ENCODE measurements around the gene ZNF253.
"Not testable (repeated sequence)": the region's sequence is repeated elsewhere in the genome, so short reads cannot be mapped to it uniquely, and the experiment has no call there.

ZNF253 gene

DNA sequence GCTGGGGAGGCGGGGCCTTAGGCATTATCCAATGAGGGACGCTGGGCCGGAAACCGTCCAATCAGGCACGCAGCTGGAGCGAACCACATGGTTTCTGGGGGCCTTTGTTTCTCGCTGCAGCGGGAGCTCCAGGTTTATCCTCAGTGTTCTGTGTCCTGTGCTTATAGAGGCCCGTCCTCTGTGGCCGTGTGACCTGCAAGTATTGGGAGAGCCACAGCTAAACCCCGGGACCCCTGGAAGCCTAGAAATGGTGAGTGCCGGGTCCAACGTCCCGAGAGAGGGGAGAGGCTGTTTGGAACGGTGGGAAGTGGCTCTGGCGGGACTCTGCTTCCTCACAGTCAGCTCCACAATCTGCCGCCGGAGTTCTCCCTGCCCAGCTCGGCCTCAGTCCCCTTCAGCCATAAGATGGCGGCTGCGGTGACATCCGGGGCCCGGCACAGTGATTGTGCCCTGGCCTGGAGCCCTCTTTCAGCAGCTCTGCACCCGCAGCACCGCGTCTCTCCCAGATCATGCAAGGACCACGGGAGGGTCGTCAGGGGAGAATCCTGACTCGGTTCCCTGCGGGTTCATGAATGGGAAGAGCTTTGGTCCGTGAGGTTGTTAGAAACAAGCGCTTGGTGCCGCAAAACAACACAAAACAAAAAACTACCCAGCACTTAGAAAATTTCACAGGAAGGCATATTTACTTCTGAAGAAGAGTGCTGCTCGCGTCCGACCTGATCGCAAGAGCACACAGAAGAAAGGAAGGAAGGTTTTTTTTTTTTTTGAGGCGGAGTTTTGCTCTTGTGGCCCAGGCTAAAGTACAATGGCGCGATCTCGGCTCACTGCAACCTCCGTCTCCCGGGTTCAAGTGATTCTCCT lies at the start of gene ZNF253:
Gene ZNF253 (plus strand): TSS at position 133 of the 861 bp plus-strand sequence. CDS start 115 bp downstream, at position 248.
- DNase-seq, result peak; percentile 91 to 93

DNA sequence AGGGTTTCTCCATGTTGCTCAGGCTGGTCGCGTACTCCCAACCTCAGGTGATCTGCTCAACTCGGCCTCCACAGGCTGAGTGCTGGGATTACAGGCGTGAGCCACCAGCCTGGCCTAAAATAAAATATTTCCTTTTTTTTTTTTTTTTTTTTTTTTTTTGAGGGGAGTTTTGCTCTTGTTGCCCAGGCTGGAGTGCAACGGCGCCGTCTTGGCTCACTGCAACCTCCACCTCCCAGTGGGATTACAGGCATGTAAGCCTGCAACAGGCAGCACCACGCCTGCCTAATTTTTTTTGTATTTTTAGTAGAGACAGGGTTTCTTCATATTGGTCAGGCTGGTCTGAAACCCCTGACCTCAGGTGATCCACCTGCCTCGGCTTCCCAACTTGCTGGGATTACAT lies 49.0 kb upstream of the ZNF253 start:
- DNase-seq, result no peak

DNA sequence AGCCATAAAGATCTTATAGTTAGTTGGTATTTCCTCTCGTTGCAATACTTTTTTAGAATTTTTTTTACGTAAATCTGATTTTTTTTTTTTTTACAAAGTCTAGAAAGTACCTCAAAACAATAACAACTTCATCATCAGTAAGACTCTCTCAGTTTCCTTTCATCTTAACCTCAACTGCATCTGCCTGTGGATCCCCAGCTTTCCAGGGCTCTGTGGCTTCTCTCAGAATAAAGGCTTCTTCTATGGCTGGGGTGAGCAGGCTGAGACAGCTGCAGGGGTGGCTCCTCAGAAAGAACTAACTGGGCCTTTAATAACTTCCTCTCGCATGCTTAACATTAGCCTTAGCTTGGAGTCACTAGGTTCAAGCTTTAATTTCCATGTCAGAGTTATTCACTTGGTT lies 48.3 kb upstream of the ZNF253 start:
- no peak for DNase-seq

DNA sequence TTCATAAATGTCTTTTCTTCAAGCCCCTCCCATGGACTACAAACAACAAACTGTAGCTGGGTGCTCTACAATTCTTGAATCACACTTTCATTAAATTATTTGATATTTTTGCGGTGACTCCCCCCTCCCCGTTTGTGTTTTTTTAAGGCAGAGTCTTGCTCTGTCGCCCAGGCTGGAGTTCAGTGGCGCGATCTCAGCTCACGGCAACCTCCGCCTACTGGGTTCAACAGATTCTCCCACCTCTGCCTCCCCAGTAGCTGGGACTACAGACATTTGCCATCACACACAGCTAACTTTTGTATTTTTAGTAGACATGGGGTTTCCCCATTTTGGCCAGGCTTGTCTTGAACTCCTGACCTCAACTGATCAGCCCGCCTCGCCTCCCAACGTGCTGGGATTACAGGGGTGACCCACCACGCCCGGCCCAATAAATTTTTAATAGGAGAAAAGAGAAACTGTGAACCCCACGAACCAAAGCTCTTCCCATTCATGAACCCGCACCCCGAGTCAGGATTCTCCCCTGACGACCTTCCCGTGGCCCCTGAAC lies 44.8 kb upstream of the ZNF253 start:
- DNase-seq, result peak; percentile 7 to 11

DNA sequence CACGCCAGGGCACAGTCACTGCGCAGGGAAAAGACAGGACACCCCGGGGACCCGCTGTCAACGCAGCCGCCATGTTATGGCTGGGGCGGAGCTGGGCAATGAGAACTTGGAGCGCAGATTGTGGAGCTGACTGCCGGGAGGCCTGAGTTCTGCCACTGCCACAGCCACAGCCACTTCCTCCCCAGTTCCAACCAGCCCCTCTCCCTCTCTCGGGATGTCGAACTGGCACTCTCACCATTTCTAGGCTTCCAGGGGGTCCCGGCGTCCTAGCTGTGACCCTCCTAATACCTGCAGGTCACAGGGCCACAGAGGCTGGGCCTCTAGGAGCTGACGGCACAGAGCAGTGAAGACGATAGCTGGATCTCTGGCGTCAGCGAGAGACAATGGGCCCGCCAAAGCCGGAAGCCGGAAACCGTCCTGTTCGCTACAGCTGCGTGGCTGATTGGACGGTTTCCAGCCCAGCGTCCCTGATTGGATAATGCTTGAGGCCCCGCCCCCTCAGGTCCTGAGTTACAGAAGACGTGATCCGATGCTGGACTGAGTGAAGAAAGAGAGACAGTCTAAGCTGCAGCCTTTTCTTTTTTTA lies 44.2 kb upstream of the ZNF253 start, which contains the start of gene ZNF506:
Gene ZNF506 (minus strand): TSS at position 385 of the 586 bp plus-strand sequence. CDS start 147 bp downstream, at position 238.
- DNase-seq, result peak; percentile 95

DNA sequence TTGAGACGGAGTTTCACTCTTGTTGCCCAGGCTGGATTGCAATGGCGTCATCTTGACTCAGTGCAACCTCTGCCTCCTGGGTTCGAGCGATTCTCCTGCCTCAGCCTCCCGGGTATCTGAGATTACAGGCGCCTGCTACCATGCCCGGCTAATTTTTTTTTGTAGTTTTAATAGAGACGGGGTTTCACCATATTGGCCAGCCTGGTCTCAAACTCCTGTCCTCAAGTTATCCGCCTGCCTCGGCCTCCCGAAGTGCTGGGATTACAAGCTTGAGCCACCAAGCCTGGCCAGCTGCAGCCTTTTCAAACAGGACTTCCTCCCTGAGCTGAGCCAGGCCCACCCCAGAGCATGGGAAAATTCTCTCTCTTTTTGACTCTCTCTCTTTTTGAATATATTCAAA lies 43.7 kb upstream of the ZNF253 start:
- DNase-seq, result not testable (repeated sequence)

DNA sequence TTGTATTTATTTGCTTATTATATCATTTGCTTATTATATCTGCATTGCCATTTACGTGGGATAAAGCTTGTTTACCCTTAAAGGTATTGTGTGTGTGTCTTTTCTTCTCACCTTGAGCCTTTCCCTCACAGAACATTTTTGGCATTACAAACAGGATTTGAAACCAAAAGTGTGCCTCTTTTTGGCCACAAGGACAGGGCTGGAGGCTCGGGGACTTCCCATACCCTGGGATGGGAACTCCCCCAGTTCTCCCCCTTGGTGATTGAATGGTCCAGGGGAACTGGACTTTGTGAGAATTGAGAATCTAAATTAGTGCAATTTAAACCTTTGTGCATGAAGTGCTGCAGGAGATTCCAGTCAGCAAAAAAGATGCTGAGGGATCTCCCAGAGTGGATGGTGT lies 41.8 kb upstream of the ZNF253 start:
- DNase-seq, result peak in 1 of 2 donors; percentile 11

DNA sequence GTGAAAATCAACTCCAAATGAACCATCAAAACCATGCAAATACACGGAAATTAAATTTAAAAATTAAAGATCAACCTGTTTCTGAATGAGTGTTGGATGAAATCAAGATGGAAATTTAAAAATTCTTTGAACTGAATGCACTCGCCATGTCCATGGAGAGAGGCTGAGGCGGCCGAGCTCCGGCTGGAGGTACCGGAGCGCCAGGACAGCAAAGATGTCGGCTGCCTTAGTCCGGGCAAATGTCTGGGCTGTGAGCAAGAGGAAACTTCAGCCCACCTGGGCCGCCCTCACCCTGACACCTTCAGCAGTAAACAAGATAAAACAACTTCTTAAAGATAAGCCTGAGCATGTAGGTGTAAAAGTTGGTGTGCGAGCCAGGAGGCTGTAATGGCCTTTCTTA lies 38.8 kb upstream of the ZNF253 start:
- no peak for DNase-seq

DNA sequence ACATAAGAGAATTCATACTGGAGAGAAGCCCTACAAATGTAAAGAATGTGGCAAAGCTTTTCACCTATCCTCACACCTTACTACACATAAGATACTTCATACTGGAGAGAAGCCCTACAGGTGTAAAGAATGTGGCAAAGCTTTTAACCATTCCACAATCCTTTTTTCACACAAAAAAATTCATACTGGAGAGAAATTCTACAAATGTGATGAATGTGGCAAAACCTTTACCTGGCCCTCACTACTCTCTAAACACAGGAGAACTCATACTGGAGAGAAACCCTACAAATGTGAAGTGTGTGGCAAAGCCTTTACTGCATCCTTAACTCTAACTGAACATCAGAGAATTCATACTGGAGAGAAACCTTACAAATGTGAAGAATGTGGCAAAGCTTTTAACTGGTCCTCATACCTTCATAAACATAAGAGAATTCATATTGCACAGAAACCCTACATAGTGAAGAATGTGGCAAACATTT lies 30.1 kb upstream of the ZNF253 start:
- no peak for DNase-seq

DNA sequence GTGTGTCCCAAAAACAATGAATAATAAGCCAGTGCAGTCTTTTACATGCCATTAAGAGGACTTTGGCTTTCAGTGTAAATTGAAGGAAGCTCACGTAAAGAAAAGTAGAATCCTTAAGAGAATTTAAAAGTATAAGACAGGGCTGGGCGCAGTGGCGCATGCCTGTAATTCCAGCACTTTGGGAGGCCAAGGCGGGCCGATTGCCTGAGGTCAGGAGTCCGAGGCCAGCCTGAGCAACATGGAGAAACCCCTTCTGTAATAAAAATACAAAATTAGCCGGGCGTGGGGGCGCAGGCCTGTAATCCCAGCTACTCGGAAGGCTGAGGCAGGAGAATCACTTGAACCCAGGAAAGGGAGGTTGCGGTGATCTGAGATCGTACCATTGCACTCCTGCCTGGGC lies 17.9 kb upstream of the ZNF253 start:
- no peak for DNase-seq

DNA sequence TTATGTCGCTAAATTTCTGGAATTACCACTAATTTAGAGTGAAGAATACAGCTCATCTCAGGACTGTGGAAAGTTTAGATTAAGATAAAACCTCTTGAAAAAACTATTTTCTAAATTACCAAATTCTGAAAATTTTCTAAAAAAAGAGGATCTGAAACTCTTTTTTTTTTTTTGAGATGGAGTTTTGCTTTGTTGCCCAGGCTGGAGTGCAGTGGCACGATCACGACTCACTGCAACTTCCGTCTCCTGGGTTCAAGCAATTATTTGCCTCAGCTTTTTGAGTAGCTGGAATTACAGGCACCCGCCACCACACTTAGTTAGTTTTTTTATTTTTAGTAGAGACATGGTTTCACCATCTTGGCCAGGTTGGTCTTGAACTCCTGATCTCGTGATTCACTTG lies 16.6 kb upstream of the ZNF253 start:
- DNase-seq, result no peak

DNA sequence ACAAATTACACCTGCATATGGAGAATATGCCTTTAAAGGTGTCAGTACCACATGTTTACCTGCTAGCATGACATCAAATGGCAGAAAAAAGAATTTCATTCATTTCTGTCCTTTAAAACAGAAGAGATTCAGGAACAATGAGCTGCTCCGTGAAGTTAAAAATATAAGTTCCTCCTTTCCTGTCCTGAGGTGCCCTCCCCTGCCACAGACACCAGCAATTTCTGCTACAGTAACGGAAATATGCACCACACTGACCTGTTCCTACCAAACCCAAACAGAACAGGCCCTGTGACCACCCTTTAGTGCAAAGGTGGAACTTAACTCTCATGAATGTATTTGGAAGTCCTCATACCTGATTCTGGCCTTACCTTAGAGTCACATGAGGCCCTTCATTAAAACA lies 13.9 kb upstream of the ZNF253 start:
- not testable (repeated sequence) for DNase-seq

DNA sequence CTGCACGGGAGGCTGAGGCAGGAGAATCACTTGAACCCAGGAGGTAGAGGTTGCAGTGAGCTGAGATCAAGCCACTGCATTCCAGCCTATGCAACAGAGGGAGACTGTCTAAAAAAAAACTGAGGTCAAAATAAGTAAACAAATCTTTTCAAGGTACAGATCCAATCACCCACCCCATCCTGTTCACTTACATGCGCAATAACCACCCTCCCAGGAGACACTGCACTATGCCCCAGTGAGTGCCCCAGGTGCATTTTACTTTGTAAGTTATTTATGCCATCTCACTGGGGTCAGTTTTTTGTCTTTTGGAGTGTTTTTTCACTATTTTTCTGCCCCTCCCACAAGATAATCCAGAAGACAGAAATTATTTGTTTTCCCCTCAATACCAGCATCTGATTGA lies 6.9 kb upstream of the ZNF253 start:
- DNase-seq, result no peak

DNA sequence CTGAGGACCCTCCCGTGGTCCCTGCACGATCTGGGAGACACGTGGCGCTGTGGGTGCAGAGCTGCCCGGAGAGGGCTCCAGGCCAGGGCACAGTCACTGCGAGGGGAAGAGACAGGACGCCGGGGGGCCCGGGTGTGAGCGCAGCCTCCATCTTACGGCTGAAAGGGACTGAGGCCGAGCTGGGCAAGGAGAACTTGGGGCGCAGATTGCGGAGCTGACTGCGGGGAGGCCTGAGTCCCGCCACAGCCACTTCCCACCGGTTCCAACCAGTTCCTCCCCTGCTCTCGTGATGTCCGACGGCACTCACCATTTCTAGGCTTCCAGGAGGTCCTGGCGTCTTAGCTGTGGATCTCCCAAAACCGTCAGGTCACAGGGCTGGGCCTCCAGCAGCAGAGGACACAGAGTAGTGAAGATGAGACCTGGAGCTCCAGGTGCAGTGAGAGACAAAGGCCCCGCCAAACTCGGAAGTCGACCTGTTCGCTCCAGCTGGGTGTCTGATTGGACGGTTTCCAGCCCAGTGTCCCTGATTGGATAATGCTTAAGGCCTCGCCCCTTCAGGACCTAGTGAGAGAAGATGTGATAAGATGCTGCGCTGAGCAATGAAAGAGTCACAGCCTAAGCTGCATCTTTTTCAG lies 4.8 kb upstream of the ZNF253 start:
- DNase-seq, result no peak

DNA sequence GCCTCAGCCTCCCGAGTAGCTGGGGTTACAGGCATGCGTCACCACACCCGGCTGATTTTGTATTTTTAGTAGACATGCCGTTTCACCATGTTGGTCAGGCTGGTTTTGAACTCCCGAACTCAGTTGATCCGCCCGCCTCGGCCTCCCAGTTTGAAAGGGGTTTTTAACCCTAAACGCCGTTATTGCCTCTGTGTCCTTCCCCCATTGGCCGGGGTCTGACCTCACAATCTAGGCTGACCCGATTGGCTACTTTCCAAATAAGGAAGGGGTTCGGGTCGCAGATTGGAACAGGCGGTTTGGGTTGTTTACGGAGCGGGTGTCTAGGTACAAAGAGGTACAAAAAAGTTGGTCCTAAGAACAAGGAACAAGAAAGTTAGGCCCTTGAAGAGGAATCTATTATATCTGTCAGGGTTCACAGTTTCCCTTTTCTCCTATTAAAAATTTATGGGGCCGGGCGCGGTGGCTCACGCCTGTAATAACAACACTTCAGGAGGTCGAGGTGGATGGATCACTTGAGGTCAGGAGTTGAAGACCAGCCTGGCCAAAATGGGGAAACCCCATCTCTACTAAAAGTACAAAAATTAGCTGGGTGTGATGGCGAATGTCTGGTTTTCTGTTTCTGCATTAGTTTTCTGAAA lies 1.0 kb downstream of the ZNF253 start:
- DNase-seq, result peak; percentile 2 to 20

DNA sequence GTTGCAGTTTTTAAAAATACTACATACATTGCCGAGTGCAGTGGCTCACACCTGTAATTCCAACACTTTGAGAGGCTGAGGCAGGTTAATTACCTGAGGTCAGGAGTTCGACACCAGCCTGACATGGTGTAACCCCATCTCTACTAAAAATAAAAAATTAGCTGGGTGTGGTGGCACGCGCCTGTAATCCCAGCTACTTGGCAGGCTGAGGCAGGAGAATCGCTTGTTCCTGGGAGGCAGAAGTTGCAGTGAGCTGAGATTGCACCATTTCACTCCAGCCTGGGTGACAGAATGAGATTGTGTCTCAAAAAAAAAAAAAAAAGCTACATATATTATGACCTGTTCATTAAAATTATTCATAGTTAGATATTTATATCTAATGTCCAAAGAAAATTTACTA lies 4.4 kb downstream of the ZNF253 start:
- DNase-seq, result not testable (repeated sequence)

DNA sequence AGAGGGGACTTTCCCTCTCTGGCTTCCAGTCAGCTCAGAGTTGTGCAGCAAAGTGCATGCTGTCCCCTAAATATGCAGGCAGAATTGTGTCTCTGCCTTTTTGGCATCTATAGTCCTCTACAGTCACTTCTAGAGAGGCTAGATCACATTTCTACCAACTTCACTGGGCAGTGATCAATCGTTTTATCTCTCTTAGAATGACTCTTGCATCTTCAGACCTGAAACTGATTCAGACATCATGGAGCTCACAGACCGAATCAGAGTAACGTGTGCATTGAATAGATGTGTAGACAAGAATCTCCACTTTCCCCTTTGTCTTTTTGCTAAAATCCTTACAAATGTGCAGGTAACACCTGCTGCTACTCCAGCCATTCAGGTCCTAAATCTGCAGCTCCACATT lies 6.2 kb downstream of the ZNF253 start:
- DNase-seq, result no peak

DNA sequence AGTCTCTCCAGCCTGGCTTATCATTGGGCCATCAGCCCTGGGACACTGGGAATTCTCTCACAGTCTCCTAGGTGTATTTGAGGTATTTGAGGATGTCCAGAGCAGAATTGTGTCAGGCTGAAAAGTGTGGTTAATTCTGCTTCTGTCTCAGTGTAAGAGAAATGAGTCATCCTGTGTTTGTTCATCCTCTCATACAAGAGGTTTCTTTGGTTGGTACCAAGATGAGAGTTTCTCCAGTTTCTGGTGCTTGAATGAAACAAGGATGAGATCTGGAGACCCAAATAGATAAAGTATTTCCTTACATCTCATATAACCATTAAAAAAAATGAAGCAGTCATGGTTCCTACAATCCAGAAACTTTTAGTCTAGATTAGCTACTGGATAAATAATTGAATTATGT lies 7.7 kb downstream of the ZNF253 start:
- DNase-seq, result no peak

DNA sequence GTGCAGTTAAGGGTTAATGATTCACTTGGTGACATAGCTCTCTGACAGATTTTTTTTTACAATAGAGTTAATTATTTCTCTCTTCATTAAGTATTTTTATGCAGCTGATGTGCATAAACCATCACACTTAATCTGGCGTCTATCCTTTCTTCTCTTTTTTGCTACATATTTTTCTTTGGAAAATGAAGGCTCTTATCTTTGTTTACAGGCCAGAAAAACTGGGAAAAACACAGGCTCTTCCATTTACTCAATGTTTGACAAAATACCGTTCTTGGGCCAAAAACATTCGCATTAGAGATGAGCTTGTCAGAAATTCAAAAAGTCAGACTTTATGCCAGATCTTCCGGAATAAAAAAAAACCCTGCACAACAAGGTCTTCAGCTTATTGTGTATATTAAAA lies 12.0 kb downstream of the ZNF253 start:
- DNase-seq, result no peak

DNA sequence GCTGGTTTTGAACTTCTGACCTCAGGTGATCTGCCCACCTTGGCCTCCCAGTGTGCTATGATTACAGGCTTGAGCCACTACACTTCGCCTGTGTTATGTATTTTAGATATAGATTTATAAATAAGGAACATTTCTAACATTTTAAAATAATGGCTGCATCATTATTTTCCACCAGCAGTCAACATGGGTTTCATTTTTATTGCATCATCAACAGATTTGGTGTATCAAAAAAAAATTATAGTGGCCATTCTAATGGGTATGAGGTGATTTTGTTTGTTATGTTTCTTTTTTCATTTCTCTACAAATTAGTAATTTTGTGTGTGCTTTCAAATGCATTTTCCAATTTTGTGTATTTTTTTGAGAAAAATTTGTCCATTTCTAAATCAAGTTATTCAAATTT lies 18.9 kb downstream of the ZNF253 start:
- no peak for DNase-seq

DNA sequence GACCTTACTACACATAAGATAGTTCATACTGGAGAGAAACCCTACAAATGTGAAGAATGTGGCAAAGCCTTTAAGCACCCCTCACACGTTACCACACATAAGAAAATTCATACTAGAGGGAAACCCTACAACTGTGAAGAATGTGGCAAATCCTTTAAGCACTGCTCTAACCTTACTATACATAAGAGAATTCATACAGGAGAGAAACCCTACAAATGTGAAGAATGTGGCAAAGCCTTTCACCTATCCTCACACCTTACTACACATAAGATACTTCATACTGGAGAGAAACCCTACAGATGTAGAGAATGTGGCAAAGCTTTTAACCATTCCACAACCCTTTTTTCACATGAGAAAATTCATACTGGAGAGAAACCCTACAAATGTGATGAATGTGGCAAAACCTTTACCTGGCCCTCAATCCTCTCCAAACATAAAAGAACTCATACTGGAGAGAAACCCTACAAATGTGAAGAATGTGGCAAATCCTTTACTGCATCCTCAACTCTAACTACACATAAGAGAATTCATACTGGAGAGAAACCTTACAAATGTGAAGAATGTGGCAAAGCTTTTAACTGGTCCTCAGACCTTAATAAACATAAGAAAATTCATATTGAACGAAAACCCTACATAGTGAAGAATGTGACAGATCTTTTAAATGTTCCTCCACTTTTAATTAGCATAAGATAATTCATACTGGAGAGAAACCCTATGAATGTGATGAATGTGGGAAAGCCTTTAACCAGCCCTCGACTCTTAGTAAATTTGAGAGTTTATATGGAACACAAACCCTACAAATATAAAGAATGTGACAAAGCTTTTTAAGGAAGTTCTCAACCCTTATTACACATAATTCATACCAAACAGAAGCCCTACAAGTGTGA lies 26.6 kb downstream of the ZNF253 start:
- not testable (repeated sequence) for DNase-seq
